Measurements from ENCODE around the gene B3GALT4. TPM values are rescaled to one million over a fixed set of nuclear protein-coding genes. Genes with fewer than 3 reads are reported as not detected.
"Not testable (repeated sequence)": the region's sequence is repeated elsewhere in the genome, so short reads cannot be mapped to it uniquely, and the experiment has no call there.

Gene B3GALT4
- total RNA-seq, 1 experiment from 2014 or later: 1.9 TPM

DNA sequence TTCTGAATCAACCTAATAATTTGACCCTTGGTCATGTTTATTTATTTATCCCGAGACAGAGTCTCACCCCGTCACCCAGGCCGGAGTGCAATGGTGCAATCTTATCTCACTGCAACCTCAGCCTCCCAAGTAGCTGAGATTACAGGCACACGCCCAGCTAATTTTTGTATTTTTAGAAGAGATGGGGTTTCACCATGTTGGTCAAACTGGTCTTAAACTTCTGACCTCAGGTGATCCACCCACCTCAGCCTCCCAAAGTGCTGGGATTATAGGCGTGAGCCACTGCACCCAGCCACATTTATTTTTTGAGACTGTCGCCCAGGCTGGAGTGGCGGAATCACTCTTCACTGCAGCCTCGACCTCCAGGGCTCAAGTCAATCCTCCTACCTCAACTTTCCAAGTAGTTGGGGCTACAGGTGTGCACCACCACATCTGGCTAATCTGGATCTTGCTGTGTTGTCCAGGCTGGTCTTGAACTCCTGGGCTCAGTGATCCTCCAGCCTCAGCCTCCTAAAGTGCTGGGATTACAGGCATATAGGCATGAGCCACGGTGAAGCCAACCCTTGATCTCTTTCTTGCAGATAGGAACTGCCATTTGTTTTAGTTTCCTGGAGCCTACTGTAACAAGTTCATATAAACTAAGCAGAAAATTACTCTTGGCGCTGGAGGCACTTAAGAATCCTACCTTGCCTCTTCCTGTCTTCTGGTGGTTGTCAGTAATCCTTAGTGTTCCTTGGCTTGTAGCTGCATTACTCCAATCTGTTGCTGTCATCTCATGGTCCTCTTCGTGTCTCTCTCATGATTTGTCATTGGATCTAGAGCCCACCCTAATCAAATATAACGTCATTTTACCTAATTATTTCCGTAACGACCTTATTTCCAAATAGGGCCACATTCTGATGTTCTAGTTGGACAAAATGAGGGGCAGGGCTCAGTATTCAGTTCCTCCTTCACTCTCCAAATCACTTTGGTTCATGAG lies 2.7 kb upstream of the B3GALT4 start:
- Histone ChIP-seq H3K4me2 (ENCODE audit: low read length) (peak overlapping the region; percentile 86), H3K27me3 (ENCODE audit: insufficient read depth, low read length) (no peaks in the 10 kb centered on the region), H4K20me1 (ENCODE audit: insufficient read depth) (peaks cover 22% of the 10 kb centered on the region), H3K9me3 (ENCODE audit: control insufficient read depth in 1 of 2, insufficient read depth in 1 of 2, low read depth in 1 of 2, low read length in 2 of 2) (no peaks in the 10 kb centered on the region), H3K36me3 (ENCODE audit: control insufficient read depth in 1 of 2, insufficient read depth in 2 of 2, low read length in 2 of 2) (peaks cover 31 to 44% of the 10 kb centered on the region in 2 experiments), H3K9me2 (ENCODE audit: insufficient read depth) (no peaks in the 10 kb centered on the region), H3K79me2 (ENCODE audit: insufficient read depth, low read length) (peaks cover 63% of the 10 kb centered on the region), H2AFZ (ENCODE audit: low read depth, low read length, poor library complexity, severe bottlenecking) (no peak overlapping the region), H3K4me1 (ENCODE audit: control insufficient read depth in 1 of 2, insufficient read depth in 2 of 2, low read length in 2 of 2) (peaks cover 33 to 59% of the 10 kb centered on the region in 2 experiments), H3K4me3 (replicated peaks in 1 of 2; ENCODE audit: low read depth in 1 of 2, low read length in 2 of 2) (peak overlapping the region; percentile 75 to 99), H3K27ac (ENCODE audit: low read depth, low read length) (peak overlapping the region; percentile 82), H3K9ac (ENCODE audit: low read length) (peak overlapping the region; percentile 98)
- CTCF ChIA-PET: no interaction called here
- POLR2A ChIA-PET: no interaction called here
- DNase-seq (ENCODE audit: low read depth, low spot score) (no peak), ATAC-seq (no peak)
- RAD21 ChIA-PET (ENCODE audit: low non-redundant PET in 1 of 2, low total read pairs in 2 of 2, uncharacterized antibody in 2 of 2, unreplicated experiment in 2 of 2): no interaction called here
- TF ChIP-seq POLR2A (IDR thresholded peaks at IDR 0.05; ENCODE audit: borderline replicate concordance, extremely low read depth, insufficient read depth, insufficient read length): no peak
- TF ChIP-seq, protein P1, sequence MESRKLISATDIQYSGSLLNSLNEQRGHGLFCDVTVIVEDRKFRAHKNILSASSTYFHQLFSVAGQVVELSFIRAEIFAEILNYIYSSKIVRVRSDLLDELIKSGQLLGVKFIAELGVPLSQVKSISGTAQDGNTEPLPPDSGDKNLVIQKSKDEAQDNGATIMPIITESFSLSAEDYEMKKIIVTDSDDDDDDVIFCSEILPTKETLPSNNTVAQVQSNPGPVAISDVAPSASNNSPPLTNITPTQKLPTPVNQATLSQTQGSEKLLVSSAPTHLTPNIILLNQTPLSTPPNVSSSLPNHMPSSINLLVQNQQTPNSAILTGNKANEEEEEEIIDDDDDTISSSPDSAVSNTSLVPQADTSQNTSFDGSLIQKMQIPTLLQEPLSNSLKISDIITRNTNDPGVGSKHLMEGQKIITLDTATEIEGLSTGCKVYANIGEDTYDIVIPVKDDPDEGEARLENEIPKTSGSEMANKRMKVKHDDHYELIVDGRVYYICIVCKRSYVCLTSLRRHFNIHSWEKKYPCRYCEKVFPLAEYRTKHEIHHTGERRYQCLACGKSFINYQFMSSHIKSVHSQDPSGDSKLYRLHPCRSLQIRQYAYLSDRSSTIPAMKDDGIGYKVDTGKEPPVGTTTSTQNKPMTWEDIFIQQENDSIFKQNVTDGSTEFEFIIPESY (IDR thresholded peaks at IDR 0.05; ENCODE audit: extremely low read depth, insufficient replicate concordance, low read length): no peak
- TF ChIP-seq CEBPB (IDR thresholded peaks at IDR 0.05; ENCODE audit: low read depth): no peak
- no peak for TF ChIP-seq RAD21 (IDR thresholded peaks at IDR 0.05; ENCODE audit: low read depth)
- intact Hi-C loops (cut with micrococcal nuclease): no loop called here
- no TSS peak for BruUV-seq (replicated peaks)

DNA sequence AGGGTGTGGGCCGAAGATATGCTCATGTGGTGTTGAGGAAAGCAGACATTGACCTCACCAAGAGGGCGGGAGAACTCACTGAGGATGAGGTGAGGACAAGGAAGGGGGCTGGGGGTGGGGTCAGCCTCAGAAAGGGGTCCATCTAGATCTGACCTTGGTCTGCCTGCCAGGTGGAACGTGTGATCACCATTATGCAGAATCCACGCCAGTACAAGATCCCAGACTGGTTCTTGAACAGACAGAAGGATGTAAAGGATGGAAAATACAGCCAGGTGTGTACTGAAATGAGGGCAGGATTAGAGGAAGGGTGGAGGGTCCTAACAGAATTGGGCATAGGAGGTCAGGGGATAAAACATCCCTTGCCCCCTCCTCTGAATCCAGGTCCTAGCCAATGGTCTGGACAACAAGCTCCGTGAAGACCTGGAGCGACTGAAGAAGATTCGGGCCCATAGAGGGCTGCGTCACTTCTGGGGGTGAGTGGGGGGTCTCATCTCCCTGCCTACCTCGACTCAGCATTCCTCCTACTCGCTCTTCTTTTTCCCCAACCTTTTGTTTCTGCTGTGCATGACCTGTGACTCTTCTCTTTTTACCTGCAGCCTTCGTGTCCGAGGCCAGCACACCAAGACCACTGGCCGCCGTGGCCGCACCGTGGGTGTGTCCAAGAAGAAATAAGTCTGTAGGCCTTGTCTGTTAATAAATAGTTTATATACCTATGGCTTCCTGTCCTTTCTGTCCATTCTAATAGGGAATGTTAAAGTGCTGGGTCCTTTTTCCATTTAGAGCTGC lies 935 bp upstream of the B3GALT4 start:
- ChIA-PET CTCF (interaction anchor here (1.1 kb wide), 1 partner anchor 65 kb away, joined by 3 read pairs; no protein-coding TSS in a partner anchor), POLR2A (interaction anchor here (1.2 to 2.4 kb wide), 7 partner anchors 13 to 134 kb away, joined by 3 to 12 read pairs (median 8); partner anchors contain the start of genes PFDN6, RGL2, WDR46 and ZBTB22)
- BruUV-seq (replicated peaks); H3K9me2 ChIP-seq (ENCODE audit: insufficient read depth); H3K27me3 ChIP-seq (ENCODE audit: insufficient read depth, low read length); ATAC-seq; intact Hi-C loops (cut with micrococcal nuclease); H3K9me3 ChIP-seq (ENCODE audit: control insufficient read depth in 1 of 2, insufficient read depth in 1 of 2, low read depth in 1 of 2, low read length in 2 of 2); RAD21 ChIA-PET (ENCODE audit: low non-redundant PET in 1 of 2, low total read pairs in 2 of 2, uncharacterized antibody in 2 of 2, unreplicated experiment in 2 of 2); DNase-seq (ENCODE audit: low read depth, low spot score); H2AFZ ChIP-seq (ENCODE audit: low read depth, low read length, poor library complexity, severe bottlenecking): not testable (repeated sequence)
- peak overlapping the region; percentile 34 to 99 for H3K4me3 ChIP-seq (replicated peaks in 1 of 2; ENCODE audit: low read depth in 1 of 2, low read length in 2 of 2)
- H4K20me1 ChIP-seq (ENCODE audit: insufficient read depth): peaks cover 22% of the 10 kb centered on the region
- H3K4me1 ChIP-seq (ENCODE audit: control insufficient read depth in 1 of 2, insufficient read depth in 2 of 2, low read length in 2 of 2): peaks cover 43 to 66% of the 10 kb centered on the region in 2 experiments
- peak overlapping the region; percentile 98 for H3K9ac ChIP-seq (ENCODE audit: low read length)
- peaks cover 49% of the 10 kb centered on the region for H3K79me2 ChIP-seq (ENCODE audit: insufficient read depth, low read length)
- peak overlapping the region; percentile 82 for H3K27ac ChIP-seq (ENCODE audit: low read depth, low read length)
- H3K4me2 ChIP-seq (ENCODE audit: low read length): peak overlapping the region; percentile 86
- peaks cover 31 to 56% of the 10 kb centered on the region in 2 experiments for H3K36me3 ChIP-seq (ENCODE audit: control insufficient read depth in 1 of 2, insufficient read depth in 2 of 2, low read length in 2 of 2)

All from HCT116 (cell line).